ENCODE results near the gene CLEC14A.
A peak's percentile ranks its signal among the peaks of the same experiment; 100 is the strongest.

Gene CLEC14A

DNA sequence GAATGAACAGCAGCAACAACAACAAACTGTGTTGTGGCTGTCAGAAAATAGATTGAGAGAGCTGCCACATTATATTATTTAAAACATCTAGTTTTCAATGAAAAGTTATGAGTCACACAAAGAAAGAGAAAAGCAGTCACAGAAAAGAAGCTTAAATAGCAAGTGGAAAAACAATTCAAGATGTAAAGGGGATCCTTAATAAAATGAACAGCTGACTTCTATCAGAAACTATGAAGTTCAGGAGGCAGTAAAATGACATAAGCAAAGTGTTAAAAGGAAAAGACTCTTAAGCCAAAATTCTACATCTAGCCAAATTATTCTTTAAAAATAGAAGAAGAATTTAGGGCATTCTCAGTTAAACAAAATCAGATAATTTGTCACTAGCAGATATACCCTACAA, 5.6 kb downstream of the CLEC14A start:
- H3K27ac ChIP-seq: no peak overlapping the region

GRCh38 chr14:38248321-38249028, 7.4 kb downstream of the CLEC14A start:
- no peak overlapping the region for H3K27ac ChIP-seq
- no peak for TF ChIP-seq ZFX (IDR thresholded peaks at IDR 0.05; ENCODE audit: borderline replicate concordance)
- no peak for TF ChIP-seq CTCF (IDR thresholded peaks at IDR 0.05)

More for the DNA sequence above, 5.6 kb downstream of the CLEC14A start:
- TF ChIP-seq CTCF (IDR thresholded peaks at IDR 0.05) (no peak), ZFX (IDR thresholded peaks at IDR 0.05; ENCODE audit: borderline replicate concordance) (no peak)

GRCh38 chr14:38243696-38244240, 12.1 kb downstream of the CLEC14A start:
- TF ChIP-seq CTCF (IDR thresholded peaks at IDR 0.05): no peak
- no peak for TF ChIP-seq ZFX (IDR thresholded peaks at IDR 0.05; ENCODE audit: borderline replicate concordance)
- peak overlapping the region; percentile 51 for H3K27ac ChIP-seq

DNA sequence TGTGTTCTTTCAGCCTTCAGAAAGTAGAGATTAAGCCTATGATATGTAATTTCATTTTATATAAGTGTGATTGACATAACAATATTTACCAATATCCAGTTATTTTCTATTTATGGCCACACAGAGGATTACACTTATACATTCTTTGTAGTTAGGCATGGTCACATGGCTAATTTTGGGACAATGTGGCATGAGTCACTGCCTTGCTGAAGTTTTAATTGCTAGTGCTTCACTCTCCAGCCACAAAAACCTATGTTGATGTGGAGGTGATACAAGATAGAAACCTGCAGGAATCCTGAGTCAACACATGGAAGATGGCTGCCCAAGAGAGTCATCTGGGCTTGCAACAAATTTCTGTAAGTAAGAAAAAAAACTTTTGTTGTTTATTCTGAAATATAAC, 17.0 kb downstream of the CLEC14A start:
- H3K27ac ChIP-seq: no peak overlapping the region
- no peak for TF ChIP-seq CTCF (IDR thresholded peaks at IDR 0.05)
- no peak for TF ChIP-seq ZFX (IDR thresholded peaks at IDR 0.05; ENCODE audit: borderline replicate concordance)

DNA sequence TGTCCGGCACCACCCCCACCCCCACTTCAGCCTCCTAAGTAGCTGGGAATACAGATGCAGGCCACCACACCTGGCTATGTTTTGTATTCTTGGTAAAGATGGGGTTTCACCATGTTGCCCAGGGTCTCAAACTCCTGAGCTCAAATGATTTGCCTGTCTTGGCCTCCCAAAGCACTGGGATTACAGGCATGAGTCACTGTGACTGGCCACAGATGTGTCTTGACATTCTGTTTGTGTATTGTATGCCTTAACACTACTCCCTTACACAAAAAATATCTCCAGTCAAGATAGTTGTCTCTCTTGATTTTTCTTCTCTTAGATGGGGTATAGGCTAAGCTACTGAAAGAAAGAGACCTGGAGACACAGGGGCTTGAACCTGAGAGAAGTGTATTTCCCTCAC, 17.6 kb downstream of the CLEC14A start:
- no peak overlapping the region for H3K27ac ChIP-seq
- TF ChIP-seq ZFX (IDR thresholded peaks at IDR 0.05; ENCODE audit: borderline replicate concordance) (no peak), CTCF (IDR thresholded peaks at IDR 0.05) (no peak)

DNA sequence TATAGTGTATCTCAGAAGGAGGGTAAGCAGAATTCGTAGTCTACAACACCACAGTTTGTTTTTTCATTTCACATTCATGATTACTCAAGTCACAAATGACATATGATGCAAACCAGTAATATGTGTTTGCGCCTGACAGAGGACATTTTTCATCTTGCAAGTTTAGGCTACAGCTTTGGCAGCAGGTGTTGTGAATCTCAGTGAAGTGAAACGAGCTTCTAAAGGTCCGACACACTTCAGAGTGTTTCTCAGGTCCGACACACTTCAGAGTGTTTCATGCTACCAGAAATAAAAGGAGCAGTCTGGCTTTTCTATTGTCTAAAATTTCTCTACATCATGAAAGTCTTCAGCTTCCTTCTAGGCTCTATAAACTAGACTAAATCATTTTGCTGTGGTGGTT, 22.7 kb downstream of the CLEC14A start:
- H3K27ac ChIP-seq: no peak overlapping the region
- no peak for TF ChIP-seq CTCF (IDR thresholded peaks at IDR 0.05)
- no peak for TF ChIP-seq ZFX (IDR thresholded peaks at IDR 0.05; ENCODE audit: borderline replicate concordance)

GRCh38 chr14:38226366-38226765, 29.5 kb downstream of the CLEC14A start:
- H3K27ac ChIP-seq: no peak overlapping the region
- TF ChIP-seq ZFX (IDR thresholded peaks at IDR 0.05; ENCODE audit: borderline replicate concordance): no peak
- no peak for TF ChIP-seq CTCF (IDR thresholded peaks at IDR 0.05)

Data from 22Rv1 (cell line).